ENCODE results near the gene MTRR. TPM values are rescaled to one million over a fixed set of nuclear protein-coding genes. Genes with fewer than 3 reads are reported as not detected.

MTRR gene
- total and polyA plus RNA-seq, 9 donors: 21.8 to 65.9 (median 42.5) TPM

DNA sequence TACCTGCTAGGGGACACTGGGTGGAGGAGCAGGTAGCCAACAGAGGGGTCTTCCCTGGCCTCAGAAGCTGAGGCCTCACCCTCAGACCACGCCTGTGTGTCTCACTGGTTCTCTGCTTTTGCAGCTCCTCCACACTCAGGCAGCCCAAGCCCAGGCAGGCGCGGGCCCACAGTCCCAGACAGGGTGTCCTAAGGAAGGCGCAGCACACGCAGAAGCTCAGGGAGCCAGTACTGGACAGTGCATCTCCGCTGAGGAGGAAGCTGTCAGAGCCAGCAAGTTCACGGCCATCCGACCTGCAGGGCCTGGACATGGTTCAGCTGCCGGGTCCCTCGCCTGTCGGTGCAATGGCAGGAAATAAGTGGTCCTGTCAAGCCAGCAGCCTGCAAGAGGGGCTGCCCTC lies 43.3 kb upstream of the MTRR start:
- no peak for TF ChIP-seq EP300 (IDR thresholded peaks at IDR 0.05)
- TF ChIP-seq POLR2A (IDR thresholded peaks at IDR 0.05): no peak
- 57 to 81% (median 76%) methylated on average over 8 to 11 of the region's 11 CpGs for WGBS, 3 donors
- no peak for DNase-seq

DNA sequence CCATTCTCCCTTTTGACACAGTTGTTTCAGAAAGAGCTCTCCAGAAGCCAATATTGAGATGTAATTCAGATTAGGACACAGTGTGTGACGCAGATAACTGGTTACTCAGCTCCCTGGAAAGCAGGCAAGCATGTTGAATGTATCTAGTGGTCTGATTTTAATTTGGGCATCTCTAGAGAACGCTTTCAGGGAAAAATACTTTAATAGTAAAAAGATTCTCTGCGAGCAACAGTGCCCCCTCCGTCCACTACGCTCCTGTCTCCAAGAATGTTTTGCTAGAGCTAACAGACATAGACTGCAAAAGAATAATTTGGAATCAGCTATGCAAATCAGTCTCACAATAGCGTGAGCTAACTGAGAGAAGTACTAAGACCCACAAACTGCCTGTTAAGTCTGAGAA lies 41.3 kb upstream of the MTRR start:
- Histone ChIP-seq H3K9me3 (no peaks in the 10 kb centered on the region), H3K4me1 (ENCODE audit: insufficient read depth) (no peaks in the 10 kb centered on the region), H3K27ac (no peak overlapping the region), H3K4me3 (no peak overlapping the region), H3K27me3 (no peaks in the 10 kb centered on the region), H3K36me3 (no peaks in the 10 kb centered on the region)
- 57 to 71% (median 70%) methylated on average over 6 of the region's 6 CpGs for WGBS, 3 donors
- TF ChIP-seq EP300 (IDR thresholded peaks at IDR 0.05): no peak
- intact Hi-C loops (cut with DNase I): no loop called here
- DNase-seq: no peak

More for the DNA sequence above, 43.3 kb upstream of the MTRR start:
- no peaks in the 10 kb centered on the region for H3K4me1 ChIP-seq (ENCODE audit: insufficient read depth)
- no peak overlapping the region for H3K27ac ChIP-seq
- intact Hi-C loops (cut with DNase I): no loop called here
- no peaks in the 10 kb centered on the region for H3K36me3 ChIP-seq
- no peak overlapping the region for H3K4me3 ChIP-seq
- no peaks in the 10 kb centered on the region for H3K9me3 ChIP-seq
- H3K27me3 ChIP-seq: no peaks in the 10 kb centered on the region

DNA sequence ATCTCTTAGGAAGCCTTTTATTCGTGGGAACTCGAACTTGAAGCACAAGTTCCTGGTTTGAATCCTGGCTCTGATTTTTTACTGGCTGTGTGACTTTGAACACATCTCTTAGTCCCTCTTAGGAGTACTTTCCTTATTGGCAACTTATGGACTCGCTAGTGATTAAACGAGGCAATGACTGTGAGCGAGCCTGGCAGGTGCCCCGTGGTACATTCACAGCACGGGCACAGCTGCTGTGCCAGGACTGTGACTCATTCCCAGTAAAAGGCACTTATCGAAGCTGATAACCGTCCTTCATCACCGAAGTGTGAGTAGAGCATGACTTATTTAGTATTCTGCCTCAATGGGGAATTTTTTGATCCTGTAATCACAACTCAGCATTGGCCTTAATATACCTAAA lies 40.7 kb upstream of the MTRR start:
- Histone ChIP-seq H3K36me3 (no peaks in the 10 kb centered on the region), H3K27ac (no peak overlapping the region), H3K4me1 (ENCODE audit: insufficient read depth) (no peaks in the 10 kb centered on the region), H3K27me3 (no peaks in the 10 kb centered on the region), H3K4me3 (no peak overlapping the region), H3K9me3 (no peaks in the 10 kb centered on the region)
- TF ChIP-seq, protein P1, sequence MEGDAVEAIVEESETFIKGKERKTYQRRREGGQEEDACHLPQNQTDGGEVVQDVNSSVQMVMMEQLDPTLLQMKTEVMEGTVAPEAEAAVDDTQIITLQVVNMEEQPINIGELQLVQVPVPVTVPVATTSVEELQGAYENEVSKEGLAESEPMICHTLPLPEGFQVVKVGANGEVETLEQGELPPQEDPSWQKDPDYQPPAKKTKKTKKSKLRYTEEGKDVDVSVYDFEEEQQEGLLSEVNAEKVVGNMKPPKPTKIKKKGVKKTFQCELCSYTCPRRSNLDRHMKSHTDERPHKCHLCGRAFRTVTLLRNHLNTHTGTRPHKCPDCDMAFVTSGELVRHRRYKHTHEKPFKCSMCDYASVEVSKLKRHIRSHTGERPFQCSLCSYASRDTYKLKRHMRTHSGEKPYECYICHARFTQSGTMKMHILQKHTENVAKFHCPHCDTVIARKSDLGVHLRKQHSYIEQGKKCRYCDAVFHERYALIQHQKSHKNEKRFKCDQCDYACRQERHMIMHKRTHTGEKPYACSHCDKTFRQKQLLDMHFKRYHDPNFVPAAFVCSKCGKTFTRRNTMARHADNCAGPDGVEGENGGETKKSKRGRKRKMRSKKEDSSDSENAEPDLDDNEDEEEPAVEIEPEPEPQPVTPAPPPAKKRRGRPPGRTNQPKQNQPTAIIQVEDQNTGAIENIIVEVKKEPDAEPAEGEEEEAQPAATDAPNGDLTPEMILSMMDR (IDR thresholded peaks at IDR 0.05): no peak
- TF ChIP-seq EP300 (IDR thresholded peaks at IDR 0.05): no peak
- TF ChIP-seq POLR2A (IDR thresholded peaks at IDR 0.05): no peak
- 77 to 88% (median 87%) methylated on average over 10 of the region's 10 CpGs for WGBS, 3 donors
- no peak for DNase-seq
- intact Hi-C loops (cut with DNase I): no loop called here

DNA sequence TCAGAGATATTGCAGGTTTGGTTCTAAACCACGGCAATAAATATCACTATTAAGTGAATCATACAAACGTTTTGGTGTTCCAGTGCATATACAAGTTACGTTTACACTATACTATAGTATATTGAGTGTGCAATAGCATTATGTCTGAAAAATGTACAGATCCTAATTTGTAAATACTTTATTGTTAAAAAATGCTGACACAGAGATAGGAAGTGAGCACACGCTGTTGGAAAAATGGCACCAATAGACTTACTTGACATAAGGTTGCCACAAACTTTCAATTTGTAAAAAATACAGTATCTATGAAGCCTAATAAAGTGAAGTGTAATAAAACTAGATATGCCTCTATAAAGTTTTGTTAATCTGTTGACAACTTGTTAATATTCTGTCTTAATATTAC lies 34.0 kb upstream of the MTRR start:
- no peak for DNase-seq
- Histone ChIP-seq H3K27me3 (no peaks in the 10 kb centered on the region), H3K4me1 (ENCODE audit: insufficient read depth) (no peaks in the 10 kb centered on the region), H3K4me3 (no peak overlapping the region), H3K9me3 (no peaks in the 10 kb centered on the region), H3K27ac (no peak overlapping the region), H3K36me3 (no peaks in the 10 kb centered on the region)
- WGBS, 3 donors: 85 to 91% (median 89%) methylated on average over 4 of the region's 4 CpGs
- intact Hi-C loops (cut with DNase I): no loop called here
- TF ChIP-seq POLR2A (IDR thresholded peaks at IDR 0.05): no peak
- TF ChIP-seq, protein P1 (IDR thresholded peaks at IDR 0.05): no peak
- no peak for TF ChIP-seq EP300 (IDR thresholded peaks at IDR 0.05)

DNA sequence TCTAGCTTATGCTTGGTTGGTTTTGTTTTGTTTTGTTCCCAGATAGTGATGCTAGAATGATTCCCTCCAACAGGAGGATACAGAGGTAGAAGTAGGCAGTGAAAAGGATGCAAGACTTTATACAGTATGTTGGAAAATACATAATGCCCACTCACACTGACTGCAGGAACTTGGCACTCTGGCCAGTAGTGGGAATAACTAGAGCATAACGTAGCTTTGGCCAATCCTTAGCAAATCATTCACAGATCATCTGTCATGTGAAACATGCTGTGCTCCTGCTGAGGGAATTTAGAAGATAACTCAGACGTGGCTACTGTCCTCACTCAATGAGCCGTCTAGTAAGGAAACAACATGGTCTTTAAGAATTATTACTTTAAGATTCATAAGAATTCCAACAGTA lies 31.5 kb upstream of the MTRR start:
- 51 to 60% (median 52%) methylated on average over 3 of the region's 3 CpGs for WGBS, 3 donors
- H3K27me3 ChIP-seq: no peaks in the 10 kb centered on the region
- no peak overlapping the region for H3K27ac ChIP-seq
- H3K4me3 ChIP-seq: no peak overlapping the region
- no peaks in the 10 kb centered on the region for H3K4me1 ChIP-seq (ENCODE audit: insufficient read depth)
- H3K36me3 ChIP-seq: no peaks in the 10 kb centered on the region
- no peak for DNase-seq
- intact Hi-C loops (cut with DNase I): no loop called here
- TF ChIP-seq POLR2A (IDR thresholded peaks at IDR 0.05) (no peak), EP300 (IDR thresholded peaks at IDR 0.05) (no peak)
- TF ChIP-seq, protein P1 (IDR thresholded peaks at IDR 0.05): no peak
- no peaks in the 10 kb centered on the region for H3K9me3 ChIP-seq

Data from ovary (tissue), 9 donors.